Stomach (tissue), 4 donors: ENCODE measurements around the gene SLC17A9.

Experiments
- CTCF ChIP-seq, 7 experiments: fragments of 450-650 bp in 4 of 7; fragments of 200-600 bp in 3 of 7; sonication (generic) in 3 of 7; IDR thresholded peaks; one replicate each; pipeline ENCODE4 v1.5.1; 2016 to 2019; ENCODE audit warnings: antibody characterized with exemption in 7 of 7, control low read depth in 2 of 7, mild to moderate bottlenecking in 1 of 7
- POLR2A ChIP-seq, 4 donors: fragments of 450-650 bp; IDR thresholded peaks; one replicate each; pipeline ENCODE4 v1.6.1; 2016; ENCODE audit warnings: antibody characterized with exemption in 4 of 4, control low read depth in 2 of 4, mild to moderate bottlenecking in 1 of 4, moderate library complexity in 1 of 4

GRCh38 chr20:62979876-62980373 is 27.4 kb downstream of the SLC17A9 start:
- TF ChIP-seq CTCF (IDR thresholded peaks at IDR 0.05) (no peak), POLR2A (IDR thresholded peaks at IDR 0.05) (no peak)
